Mucosa of gallbladder (tissue), 1 donor: Measurements from ENCODE around the gene SRCAP. TPM values are rescaled to one million over a fixed set of nuclear protein-coding genes. Genes with fewer than 3 reads are reported as not detected.
"Not testable (repeated sequence)": the region's sequence is repeated elsewhere in the genome, so short reads cannot be mapped to it uniquely, and the experiment has no call there.

Experiments used
- DNase-seq: peaks from one replicate; pipeline ENCODE4 v3.0.0-alpha.2; 2020; ENCODE audit warnings: low spot score
- total RNA-seq: library from RNA; stranded (reverse); gene quantifications from one replicate; pipeline ENCODE4 v1.2.1, GENCODE V29; 2021
- donor health status: DM: no; HTN: no; CAD: no.

Gene SRCAP
- total RNA-seq, 1 donor from 2014 or later, result 89.5 TPM

GRCh38 chr16:30698139-30698815 is 694 bp upstream of the SRCAP start:
- peak; percentile 99 for DNase-seq

DNA sequence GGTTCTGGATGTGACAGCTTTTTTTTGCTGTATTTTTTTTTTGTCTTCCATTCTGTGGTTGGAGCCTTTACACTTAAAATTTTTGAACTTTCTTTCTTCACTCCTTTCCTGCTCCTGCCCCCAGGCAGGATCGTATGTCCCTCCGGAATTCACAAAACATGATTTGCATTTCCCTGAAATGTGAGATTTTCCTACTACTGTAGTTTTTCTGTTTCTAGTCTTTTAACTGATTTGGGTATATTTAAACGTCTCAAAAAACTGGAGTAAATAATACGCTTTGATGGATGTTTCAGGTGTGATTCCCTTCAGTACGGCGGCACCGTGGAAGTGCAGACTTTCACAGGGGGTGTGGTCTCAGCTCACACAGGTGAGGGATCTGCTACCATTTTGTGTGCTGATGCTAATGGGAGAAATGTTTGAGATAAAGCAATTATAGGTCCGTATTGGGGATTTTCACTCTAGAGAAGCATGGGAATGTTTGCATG is 686 bp downstream of the SRCAP start:
- no peak for DNase-seq

DNA sequence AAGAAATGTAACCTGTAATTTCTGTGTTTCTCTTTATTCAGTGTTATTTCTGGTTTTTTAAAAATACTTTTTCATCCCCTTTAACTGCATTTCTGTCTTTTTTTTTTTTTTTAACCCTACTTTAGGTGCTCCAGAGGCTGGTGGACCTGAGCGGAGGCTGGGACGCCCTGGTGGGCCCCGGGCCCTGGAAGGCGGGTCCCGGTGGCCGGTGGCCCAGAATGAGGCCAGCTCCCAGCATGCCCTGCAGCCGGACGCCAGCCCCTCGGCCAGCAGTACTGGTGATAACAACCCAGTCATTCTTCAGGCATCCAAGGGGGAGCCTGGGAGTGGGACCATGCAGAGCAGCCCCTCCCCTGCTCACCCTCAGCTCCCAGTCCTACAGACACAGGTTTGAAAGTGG is 1.5 kb downstream of the SRCAP start:
- no peak for DNase-seq

GRCh38 chr16:30700971-30701370 is 2.0 kb downstream of the SRCAP start:
- DNase-seq, result no peak

- not testable (repeated sequence) for DNase-seq
These were observed 4.1 kb downstream of the SRCAP start for GRCh38 chr16:30703071-30703470.

- no peak for DNase-seq
These were observed 5.0 kb downstream of the SRCAP start for GRCh38 chr16:30703971-30704370.

DNA sequence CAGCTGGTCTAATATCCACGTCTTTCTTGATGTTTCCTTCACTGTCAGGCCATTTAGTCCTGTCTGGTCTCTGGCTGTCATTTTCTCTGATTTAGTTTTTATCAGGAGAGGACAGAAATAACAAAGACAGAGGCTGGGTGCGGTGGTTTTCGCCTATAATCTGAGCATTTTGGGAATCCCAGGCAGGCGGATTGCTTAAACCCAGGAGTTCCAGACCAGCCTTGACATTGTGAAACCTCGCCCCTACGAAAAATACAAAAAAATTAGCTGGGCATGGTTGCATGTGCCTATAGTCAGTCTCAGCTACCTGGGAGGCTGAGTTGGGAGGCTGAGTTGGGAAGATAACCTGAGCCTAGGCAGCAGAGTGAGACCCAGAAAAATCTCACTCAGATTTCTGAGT is 7.1 kb downstream of the SRCAP start:
- no peak for DNase-seq

GRCh38 chr16:30710971-30711370 is 12.0 kb downstream of the SRCAP start:
- no peak for DNase-seq

- DNase-seq, result no peak
These were observed 12.7 kb downstream of the SRCAP start for GRCh38 chr16:30711712-30712111.

DNA sequence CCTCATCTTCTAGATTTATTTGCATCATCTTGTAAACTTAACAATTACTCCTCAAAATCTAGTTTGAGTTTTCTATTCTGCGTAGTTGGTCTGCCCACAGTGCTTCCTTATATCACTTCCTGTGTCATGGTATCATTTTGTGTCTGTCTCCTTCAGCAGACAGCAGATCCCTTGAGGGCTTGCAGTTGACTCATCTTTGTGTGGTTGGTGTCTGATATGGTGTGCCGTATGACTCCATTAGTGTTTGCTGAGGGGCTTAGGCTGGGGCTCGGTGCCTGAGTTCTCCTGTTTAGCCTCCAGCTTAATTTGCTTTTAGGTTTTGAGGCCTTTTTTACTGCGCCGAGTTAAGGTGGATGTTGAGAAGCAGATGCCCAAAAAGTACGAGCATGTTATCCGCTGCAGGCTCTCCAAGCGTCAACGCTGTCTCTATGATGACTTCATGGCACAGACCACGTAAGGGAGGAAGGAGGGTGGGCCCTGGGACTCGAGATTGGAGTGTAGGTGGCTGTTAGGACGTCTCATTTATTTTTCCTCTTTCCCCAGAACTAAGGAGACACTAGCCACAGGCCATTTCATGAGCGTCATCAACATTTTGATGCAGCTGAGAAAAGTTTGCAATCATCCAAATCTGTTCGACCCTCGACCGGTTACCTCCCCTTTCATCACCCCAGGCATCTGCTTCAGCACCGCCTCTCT is 16.9 kb downstream of the SRCAP start:
- DNase-seq, result no peak

DNA sequence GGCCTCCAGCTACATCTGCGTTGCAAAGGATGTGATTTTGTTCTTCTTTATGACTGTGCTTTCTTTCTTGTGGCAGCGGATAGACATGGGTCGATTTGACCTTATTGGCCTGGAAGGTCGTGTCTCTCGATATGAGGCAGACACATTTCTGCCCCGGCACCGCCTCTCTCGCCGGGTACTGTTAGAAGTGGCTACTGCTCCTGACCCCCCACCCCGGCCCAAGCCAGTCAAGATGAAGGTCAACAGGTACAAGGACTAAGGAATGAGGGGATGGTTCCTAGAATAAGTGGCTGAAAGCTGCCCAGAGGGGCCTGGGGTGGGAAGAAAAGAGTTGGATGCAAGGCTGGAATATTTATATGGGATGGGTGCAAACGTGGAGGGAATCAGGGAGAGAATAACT is 21.1 kb downstream of the SRCAP start:
- DNase-seq, result no peak

DNA sequence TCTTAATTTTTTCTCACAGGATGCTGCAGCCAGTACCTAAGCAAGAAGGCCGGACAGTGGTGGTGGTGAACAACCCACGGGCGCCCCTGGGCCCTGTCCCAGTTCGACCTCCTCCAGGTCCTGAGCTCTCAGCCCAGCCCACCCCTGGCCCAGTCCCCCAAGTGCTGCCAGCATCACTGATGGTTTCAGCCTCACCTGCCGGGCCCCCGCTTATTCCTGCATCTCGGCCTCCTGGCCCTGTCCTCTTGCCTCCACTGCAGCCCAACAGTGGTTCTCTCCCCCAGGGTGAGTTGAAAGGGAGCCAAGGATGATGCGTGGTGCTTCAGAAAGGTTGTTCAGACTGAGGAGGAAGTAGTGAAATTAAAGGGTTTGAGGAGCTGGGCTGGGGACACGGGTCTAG is 21.7 kb downstream of the SRCAP start:
- no peak for DNase-seq

DNA sequence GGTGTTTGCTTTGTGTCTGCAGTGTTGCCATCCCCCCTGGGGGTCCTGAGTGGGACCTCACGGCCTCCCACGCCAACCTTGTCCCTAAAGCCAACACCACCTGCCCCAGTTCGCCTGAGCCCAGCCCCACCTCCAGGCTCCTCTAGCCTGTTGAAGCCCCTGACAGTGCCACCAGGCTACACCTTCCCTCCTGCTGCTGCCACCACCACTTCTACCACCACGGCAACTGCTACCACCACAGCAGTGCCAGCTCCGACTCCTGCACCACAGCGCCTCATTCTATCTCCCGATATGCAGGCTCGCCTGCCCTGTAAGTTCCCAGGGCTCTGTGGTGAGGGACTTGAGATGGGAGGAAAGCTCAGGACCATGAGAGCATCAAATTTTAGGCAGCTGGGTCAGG is 22.2 kb downstream of the SRCAP start:
- DNase-seq, result no peak

GRCh38 chr16:30721606-30722005 is 22.6 kb downstream of the SRCAP start:
- DNase-seq, result no peak

DNA sequence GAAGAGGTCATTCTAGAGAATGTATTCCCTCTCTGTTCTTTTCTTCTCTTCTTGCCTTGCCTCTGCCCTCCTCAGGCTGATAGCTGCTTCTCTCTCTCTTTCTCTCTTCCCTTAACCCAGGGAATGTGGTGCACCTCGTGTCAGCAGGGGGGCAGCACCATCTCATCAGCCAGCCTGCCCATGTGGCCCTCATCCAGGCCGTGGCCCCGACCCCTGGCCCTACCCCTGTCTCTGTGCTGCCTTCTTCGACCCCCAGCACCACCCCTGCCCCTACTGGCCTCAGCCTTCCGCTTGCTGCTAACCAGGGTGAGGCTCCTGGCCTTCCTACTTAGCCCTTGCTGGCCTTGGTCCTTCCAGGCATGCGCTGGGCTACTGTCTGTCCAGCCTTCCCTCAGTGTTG is 23.5 kb downstream of the SRCAP start:
- no peak for DNase-seq

DNA sequence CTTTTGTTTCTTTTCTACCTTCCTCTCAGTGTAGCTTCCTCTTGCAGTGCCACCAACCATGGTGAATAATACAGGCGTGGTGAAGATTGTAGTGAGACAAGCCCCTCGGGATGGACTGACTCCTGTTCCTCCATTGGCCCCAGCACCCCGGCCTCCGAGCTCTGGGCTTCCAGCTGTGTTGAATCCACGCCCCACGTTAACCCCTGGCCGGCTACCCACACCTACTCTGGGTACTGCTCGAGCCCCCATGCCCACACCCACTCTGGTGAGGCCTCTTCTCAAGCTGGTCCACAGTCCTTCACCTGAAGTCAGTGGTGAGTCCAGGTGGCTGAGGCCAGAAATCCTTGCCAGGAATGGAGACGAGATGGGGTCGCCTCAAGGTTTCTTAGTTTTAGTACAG is 23.9 kb downstream of the SRCAP start:
- no peak for DNase-seq

- no peak for DNase-seq
These were observed 24.9 kb downstream of the SRCAP start for GRCh38 chr16:30723725-30724355.

GRCh38 chr16:30724641-30725417 is 25.9 kb downstream of the SRCAP start:
- DNase-seq, result no peak

DNA sequence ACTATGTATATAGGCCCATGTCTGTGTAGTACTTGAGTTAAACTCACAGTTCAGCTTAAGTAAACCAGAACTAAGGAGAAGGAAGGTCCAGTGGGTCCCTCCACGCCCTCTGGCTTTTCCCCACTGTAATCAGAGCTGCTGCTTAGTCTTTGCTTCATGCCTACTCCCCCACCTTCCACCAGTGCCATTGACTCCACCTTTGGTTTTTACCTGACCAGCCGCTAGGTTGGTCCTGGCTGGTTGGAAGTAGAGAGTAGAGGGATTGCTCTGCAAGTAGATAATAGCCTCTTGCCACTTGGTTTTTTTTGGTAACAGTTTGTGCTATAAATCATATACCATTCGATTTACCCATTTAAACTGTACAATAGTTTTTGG is 26.4 kb downstream of the SRCAP start:
- DNase-seq, result no peak

DNA sequence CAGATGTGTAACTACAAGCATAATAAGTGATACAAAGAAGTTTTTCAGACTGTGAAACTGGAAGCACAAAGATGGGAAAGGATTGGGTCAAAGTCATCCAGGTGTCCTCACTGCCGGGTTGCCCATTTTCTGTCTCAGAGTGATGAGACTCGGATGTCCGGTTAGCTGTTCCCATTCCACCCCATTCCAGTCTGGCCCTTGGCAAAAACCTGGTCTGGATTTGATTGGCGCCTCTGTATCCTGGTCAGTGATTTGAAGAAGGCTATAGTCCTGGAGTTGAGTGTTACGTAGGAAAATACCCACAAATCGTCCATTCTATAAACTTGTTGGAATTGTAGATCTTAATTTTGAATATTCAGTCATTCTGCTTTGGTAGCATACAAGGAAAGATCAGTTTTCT is 29.4 kb downstream of the SRCAP start:
- DNase-seq, result no peak

DNA sequence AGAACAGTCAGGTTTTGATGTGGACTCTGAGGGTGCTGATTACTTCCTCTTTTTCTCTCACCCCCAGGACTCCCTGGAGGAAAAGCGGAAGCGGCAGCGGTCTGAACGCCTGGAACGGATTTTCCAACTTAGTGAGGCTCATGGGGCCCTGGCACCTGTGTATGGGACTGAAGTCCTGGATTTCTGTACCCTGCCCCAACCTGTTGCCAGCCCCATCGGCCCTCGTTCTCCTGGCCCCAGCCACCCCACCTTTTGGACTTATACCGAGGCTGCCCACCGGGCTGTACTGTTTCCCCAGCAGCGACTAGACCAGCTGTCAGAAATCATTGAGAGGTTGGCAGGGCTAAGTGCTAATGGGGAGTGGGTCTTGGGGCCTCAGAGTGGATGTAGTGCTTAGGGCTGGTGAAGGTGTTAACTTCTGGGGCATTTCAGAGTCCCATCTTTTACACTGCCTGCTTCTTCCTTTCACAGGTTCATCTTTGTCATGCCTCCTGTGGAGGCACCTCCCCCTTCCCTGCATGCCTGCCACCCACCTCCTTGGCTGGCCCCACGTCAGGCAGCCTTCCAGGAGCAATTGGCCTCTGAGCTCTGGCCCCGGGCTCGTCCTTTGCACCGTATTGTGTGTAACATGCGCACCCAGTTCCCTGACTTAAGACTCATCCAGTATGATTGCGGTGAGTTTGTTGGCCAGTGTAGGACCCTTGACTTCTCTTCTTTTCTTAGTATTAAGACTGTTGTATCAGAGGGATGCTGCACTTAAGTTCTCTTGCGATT is 30.1 kb downstream of the SRCAP start:
- DNase-seq, result no peak

DNA sequence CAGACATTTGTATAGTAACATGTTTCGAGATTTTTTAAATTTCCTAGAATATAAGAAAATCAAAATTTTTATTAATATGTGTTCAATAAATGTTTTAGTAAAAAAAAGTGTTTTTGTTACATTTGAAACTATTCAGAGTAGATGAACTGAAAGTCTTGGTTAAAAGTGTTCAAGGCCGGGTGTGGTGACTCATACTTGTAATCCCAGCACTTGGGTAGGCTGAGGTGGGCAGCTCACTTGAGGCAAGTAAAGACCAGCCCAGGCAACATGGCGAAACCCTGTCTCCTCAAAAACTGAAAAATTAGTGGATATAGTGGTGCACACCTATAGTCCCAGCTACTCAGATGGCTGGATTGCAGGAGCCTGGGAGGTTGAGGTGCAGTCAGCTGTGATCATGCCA is 32.4 kb downstream of the SRCAP start:
- DNase-seq, result no peak
